SH-SY5Y (cell line): ENCODE results near the gene FOXP3.

Experiments used
- GATA2 ChIP-seq: IDR thresholded peaks from 2 replicates; pipeline ENCODE4 v1.6.1; 2011; ENCODE audit warnings: mild to moderate bottlenecking, low read depth, low read length
- GATA3 ChIP-seq: IDR thresholded peaks from 2 replicates; pipeline ENCODE4 v1.6.1; 2011; ENCODE audit warnings: low read depth, mild to moderate bottlenecking, low read length, moderate library complexity

DNA sequence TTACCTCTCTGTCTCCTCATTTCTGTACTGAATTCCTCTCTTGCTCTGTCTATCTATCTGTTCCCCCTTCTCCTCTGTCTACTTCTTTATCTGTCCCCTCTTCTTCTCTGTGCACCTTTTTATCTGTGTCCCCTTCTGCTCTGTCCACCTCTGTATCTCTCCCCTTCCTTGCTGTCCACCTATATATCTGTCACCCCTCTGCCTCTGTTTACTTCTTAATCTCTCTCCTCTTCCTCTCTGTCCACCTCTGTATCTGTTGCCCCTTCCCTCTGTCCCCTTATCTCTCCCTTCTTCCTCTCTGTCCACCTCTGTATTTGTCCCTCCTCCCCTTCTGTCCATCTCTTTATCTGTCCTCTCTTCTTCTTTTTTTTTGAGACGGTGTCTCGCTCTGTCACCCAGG is 20.3 kb downstream of the FOXP3 start:
- TF ChIP-seq GATA2 (no peak), GATA3 (no peak)
